ENCODE results near the gene RBFOX1. TPM values are rescaled to one million over a fixed set of nuclear protein-coding genes. Genes with fewer than 3 reads are reported as not detected.

RBFOX1 gene
- total RNA-seq, 2 experiments from 2014 or later = not detected

GRCh38 chr16:7408700-7409365 lies 76.2 kb downstream of the RBFOX1 start:
- Mint-ChIP-seq H3K9me3 (peaks cover 17% of the 10 kb centered on the region), H3K27ac (no peak overlapping the region), H3K27me3 (no peaks in the 10 kb centered on the region), H3K36me3 (no peaks in the 10 kb centered on the region), H3K4me3 (no peak overlapping the region), H3K4me1 (ENCODE audit: low read depth) (no peaks in the 10 kb centered on the region)
- CTCF ChIA-PET = no interaction called here
- DNase-seq = no peak
- POLR2A ChIA-PET = no interaction called here
- intact Hi-C loops (cut with micrococcal nuclease) = no loop called here

GRCh38 chr16:7419441-7419840 lies 86.8 kb downstream of the RBFOX1 start:
- H3K27me3 Mint-ChIP-seq = no peaks in the 10 kb centered on the region

GRCh38 chr16:7420079-7420478 lies 87.4 kb downstream of the RBFOX1 start:
- ChIA-PET POLR2A (no interaction called here), CTCF (no interaction called here)
- intact Hi-C loops (cut with micrococcal nuclease) = no loop called here

More at GRCh38 chr16:7419441-7419840, 86.8 kb downstream of the RBFOX1 start:
- no peak for DNase-seq
- Mint-ChIP-seq H3K4me1 (ENCODE audit: low read depth) (no peaks in the 10 kb centered on the region), H3K4me3 (no peak overlapping the region), H3K9me3 (peaks cover 13% of the 10 kb centered on the region), H3K27ac (no peak overlapping the region), H3K36me3 (no peaks in the 10 kb centered on the region)
- POLR2A ChIA-PET = no interaction called here
- CTCF ChIA-PET = no interaction called here
- intact Hi-C loops (cut with micrococcal nuclease) = no loop called here

GRCh38 chr16:7420843-7421242 lies 88.2 kb downstream of the RBFOX1 start:
- POLR2A ChIA-PET = no interaction called here
- H3K36me3 Mint-ChIP-seq = no peaks in the 10 kb centered on the region
- CTCF ChIA-PET = no interaction called here
- no peak overlapping the region for H3K27ac Mint-ChIP-seq
- H3K4me1 Mint-ChIP-seq (ENCODE audit: low read depth) = no peaks in the 10 kb centered on the region
- peaks cover 21% of the 10 kb centered on the region for H3K9me3 Mint-ChIP-seq
- no peaks in the 10 kb centered on the region for H3K27me3 Mint-ChIP-seq
- no peak for DNase-seq
- H3K4me3 Mint-ChIP-seq = no peak overlapping the region
- intact Hi-C loops (cut with micrococcal nuclease) = no loop called here

More at GRCh38 chr16:7420079-7420478, 87.4 kb downstream of the RBFOX1 start:
- peaks cover 13% of the 10 kb centered on the region for H3K9me3 Mint-ChIP-seq
- H3K4me1 Mint-ChIP-seq (ENCODE audit: low read depth) = no peaks in the 10 kb centered on the region
- H3K4me3 Mint-ChIP-seq = no peak overlapping the region
- DNase-seq = no peak
- H3K36me3 Mint-ChIP-seq = no peaks in the 10 kb centered on the region
- H3K27me3 Mint-ChIP-seq = no peaks in the 10 kb centered on the region
- H3K27ac Mint-ChIP-seq = no peak overlapping the region

- H3K27me3 Mint-ChIP-seq = no peaks in the 10 kb centered on the region
- POLR2A ChIA-PET = no interaction called here
- H3K9me3 Mint-ChIP-seq = peaks cover 25% of the 10 kb centered on the region
- no peak overlapping the region for H3K4me3 Mint-ChIP-seq
- DNase-seq = no peak
- no peaks in the 10 kb centered on the region for H3K4me1 Mint-ChIP-seq (ENCODE audit: low read depth)
- CTCF ChIA-PET = no interaction called here
- intact Hi-C loops (cut with micrococcal nuclease) = no loop called here
- H3K36me3 Mint-ChIP-seq = no peaks in the 10 kb centered on the region
- no peak overlapping the region for H3K27ac Mint-ChIP-seq
These were observed 88.9 kb downstream of the RBFOX1 start for GRCh38 chr16:7421578-7421977.

GRCh38 chr16:7422036-7422888 lies 89.6 kb downstream of the RBFOX1 start:
- H3K4me1 Mint-ChIP-seq (ENCODE audit: low read depth) = no peaks in the 10 kb centered on the region
- DNase-seq = no peak
- peaks cover 30% of the 10 kb centered on the region for H3K9me3 Mint-ChIP-seq
- no peak overlapping the region for H3K27ac Mint-ChIP-seq
- H3K4me3 Mint-ChIP-seq = no peak overlapping the region
- ChIA-PET CTCF (no interaction called here), POLR2A (no interaction called here)
- intact Hi-C loops (cut with micrococcal nuclease) = no loop called here
- H3K27me3 Mint-ChIP-seq = no peaks in the 10 kb centered on the region
- H3K36me3 Mint-ChIP-seq = no peaks in the 10 kb centered on the region

GRCh38 chr16:7423434-7424044 lies 90.9 kb downstream of the RBFOX1 start:
- intact Hi-C loops (cut with micrococcal nuclease) = no loop called here
- no peak overlapping the region for H3K4me3 Mint-ChIP-seq
- POLR2A ChIA-PET = no interaction called here
- no peak for DNase-seq
- H3K9me3 Mint-ChIP-seq = peaks cover 32% of the 10 kb centered on the region
- CTCF ChIA-PET = no interaction called here
- no peaks in the 10 kb centered on the region for H3K27me3 Mint-ChIP-seq
- no peaks in the 10 kb centered on the region for H3K4me1 Mint-ChIP-seq (ENCODE audit: low read depth)
- no peaks in the 10 kb centered on the region for H3K36me3 Mint-ChIP-seq
- H3K27ac Mint-ChIP-seq = no peak overlapping the region

- Mint-ChIP-seq H3K36me3 (no peaks in the 10 kb centered on the region), H3K9me3 (peaks cover 36% of the 10 kb centered on the region), H3K4me1 (ENCODE audit: low read depth) (no peaks in the 10 kb centered on the region), H3K4me3 (no peak overlapping the region), H3K27ac (no peak overlapping the region), H3K27me3 (no peaks in the 10 kb centered on the region)
- CTCF ChIA-PET = no interaction called here
- POLR2A ChIA-PET = no interaction called here
- DNase-seq = no peak
- intact Hi-C loops (cut with micrococcal nuclease) = no loop called here
These were observed 93.5 kb downstream of the RBFOX1 start for GRCh38 chr16:7426161-7426560.

GRCh38 chr16:7431723-7432122 lies 99.1 kb downstream of the RBFOX1 start:
- H3K4me3 Mint-ChIP-seq = no peak overlapping the region

GRCh38 chr16:7436306-7436705 lies 103.7 kb downstream of the RBFOX1 start:
- H3K9me3 Mint-ChIP-seq = peaks cover 15% of the 10 kb centered on the region
- DNase-seq = no peak
- ChIA-PET POLR2A (no interaction called here), CTCF (no interaction called here)
- H3K27me3 Mint-ChIP-seq = no peaks in the 10 kb centered on the region
- H3K27ac Mint-ChIP-seq = no peak overlapping the region
- H3K36me3 Mint-ChIP-seq = no peaks in the 10 kb centered on the region
- H3K4me3 Mint-ChIP-seq = no peak overlapping the region
- no peaks in the 10 kb centered on the region for H3K4me1 Mint-ChIP-seq (ENCODE audit: low read depth)
- intact Hi-C loops (cut with micrococcal nuclease) = no loop called here

More at GRCh38 chr16:7431723-7432122, 99.1 kb downstream of the RBFOX1 start:
- no peaks in the 10 kb centered on the region for H3K27me3 Mint-ChIP-seq
- no peak overlapping the region for H3K27ac Mint-ChIP-seq
- POLR2A ChIA-PET = no interaction called here
- DNase-seq = no peak
- H3K4me1 Mint-ChIP-seq (ENCODE audit: low read depth) = no peaks in the 10 kb centered on the region
- CTCF ChIA-PET = no interaction called here
- H3K36me3 Mint-ChIP-seq = no peaks in the 10 kb centered on the region
- H3K9me3 Mint-ChIP-seq = peaks cover 33% of the 10 kb centered on the region
- intact Hi-C loops (cut with micrococcal nuclease) = no loop called here

GRCh38 chr16:7437135-7437804 lies 104.6 kb downstream of the RBFOX1 start:
- Mint-ChIP-seq H3K27ac (no peak overlapping the region), H3K27me3 (no peaks in the 10 kb centered on the region), H3K4me3 (no peak overlapping the region), H3K36me3 (no peaks in the 10 kb centered on the region), H3K9me3 (peaks cover 17% of the 10 kb centered on the region), H3K4me1 (ENCODE audit: low read depth) (no peaks in the 10 kb centered on the region)
- intact Hi-C loops (cut with micrococcal nuclease) = no loop called here
- POLR2A ChIA-PET = no interaction called here
- CTCF ChIA-PET = no interaction called here
- DNase-seq = no peak

- DNase-seq = no peak
- CTCF ChIA-PET = no interaction called here
These were observed 105.2 kb downstream of the RBFOX1 start for GRCh38 chr16:7437843-7438242.

More at GRCh38 chr16:7437843-7438242, 105.2 kb downstream of the RBFOX1 start:
- no peaks in the 10 kb centered on the region for H3K36me3 Mint-ChIP-seq
- H3K4me3 Mint-ChIP-seq = no peak overlapping the region
- H3K27ac Mint-ChIP-seq = no peak overlapping the region
- H3K4me1 Mint-ChIP-seq (ENCODE audit: low read depth) = no peaks in the 10 kb centered on the region
- POLR2A ChIA-PET = no interaction called here
- intact Hi-C loops (cut with micrococcal nuclease) = no loop called here
- peaks cover 15% of the 10 kb centered on the region for H3K9me3 Mint-ChIP-seq
- H3K27me3 Mint-ChIP-seq = no peaks in the 10 kb centered on the region

Measured in activated CD4-positive, alpha-beta memory T cell treated with anti-CD3 and anti-CD28 coated beads for 36 hours (primary cell).